MV-4-11 (cell line): ENCODE measurements around the gene TEPSIN.

ENCODE experiments used
- DNase-seq: peaks from one replicate; lab custom pipeline; 2025; lab: John Stamatoyannopoulos, UW

Gene TEPSIN

GRCh38 chr17:81267390-81268067 lies 28.7 kb upstream of the TEPSIN start:
- peak; percentile 12 for DNase-seq

GRCh38 chr17:81265576-81265975 lies 26.7 kb upstream of the TEPSIN start:
- DNase-seq: no peak

- DNase-seq: no peak
These were observed 25.8 kb upstream of the TEPSIN start for GRCh38 chr17:81264640-81265039.

DNA sequence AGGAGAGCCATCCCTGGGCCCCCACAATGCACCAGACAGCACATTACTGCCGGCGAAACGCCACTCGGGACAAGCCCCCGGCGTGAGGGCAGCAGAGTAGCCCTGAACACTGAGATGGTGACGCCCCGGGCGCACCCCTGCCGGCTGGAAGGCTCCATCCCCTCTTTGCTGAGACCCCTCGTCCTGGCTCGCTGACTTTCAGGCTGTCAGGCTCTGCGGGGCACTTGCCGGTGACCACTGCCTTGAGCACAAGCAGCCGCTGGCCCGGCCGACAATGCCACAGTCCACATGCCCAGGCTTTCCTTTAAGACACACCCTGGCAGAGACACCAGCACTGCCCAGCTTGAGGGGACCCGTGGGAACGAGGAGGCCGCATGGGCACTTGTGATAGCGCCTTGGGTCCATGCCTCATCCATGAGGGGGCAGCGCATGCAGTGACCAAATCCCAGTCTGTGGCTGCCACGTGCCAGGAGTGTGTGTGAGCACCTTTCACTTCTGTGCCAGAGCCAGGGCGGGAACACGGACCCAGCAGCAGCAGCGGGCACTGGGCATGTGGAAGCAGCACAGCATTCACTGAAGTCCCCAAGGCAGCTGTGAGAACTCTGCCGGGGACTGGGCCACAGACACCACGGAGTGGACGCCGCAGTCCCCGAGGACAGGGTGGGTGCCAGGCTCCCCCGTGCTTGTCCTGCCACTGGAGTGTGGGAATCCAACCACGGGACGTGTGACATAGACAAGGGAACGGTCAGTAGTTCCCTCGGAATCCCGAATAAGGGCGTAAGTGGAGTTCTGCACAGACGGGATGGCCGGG lies 24.7 kb upstream of the TEPSIN start:
- no peak for DNase-seq

DNA sequence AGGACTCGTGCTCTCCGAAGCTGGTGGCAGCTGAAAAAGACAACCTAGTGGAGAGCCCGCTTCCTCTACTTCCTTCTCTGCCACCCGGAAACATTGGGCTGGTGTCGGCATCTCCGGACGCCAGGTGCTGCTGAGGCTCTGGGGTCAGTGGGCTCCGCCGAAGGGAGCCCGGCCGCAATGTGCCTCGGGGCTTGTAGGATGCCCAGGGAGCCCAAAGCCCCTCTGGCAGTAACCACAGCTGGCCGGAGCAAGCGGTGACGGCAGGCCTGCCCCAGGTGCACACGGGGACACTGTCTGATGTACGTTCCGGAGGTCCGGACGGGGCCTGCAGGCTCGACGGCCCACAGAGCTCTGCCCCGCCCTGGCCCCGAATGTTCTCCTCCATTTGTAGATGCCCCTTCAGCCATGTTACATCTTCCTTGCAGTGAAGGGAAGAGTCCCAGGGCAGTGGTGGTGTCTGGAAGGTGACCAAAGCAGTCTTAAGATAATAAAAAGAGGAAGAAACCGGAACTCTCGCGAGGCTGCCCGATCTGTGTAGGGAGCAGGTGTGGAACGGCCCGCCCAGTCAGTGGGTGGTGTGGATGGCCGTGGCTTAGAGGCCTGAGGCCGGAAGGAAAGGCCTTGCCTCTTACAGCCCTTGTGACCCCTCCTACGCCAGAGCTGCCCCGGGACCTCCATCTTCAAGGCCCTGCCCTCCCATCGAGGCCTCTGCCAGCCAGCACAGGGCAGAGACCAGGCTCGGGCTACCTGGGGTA lies 22.9 kb upstream of the TEPSIN start:
- no peak for DNase-seq

- no peak for DNase-seq
These were observed 22.2 kb upstream of the TEPSIN start for GRCh38 chr17:81261096-81261495.

DNA sequence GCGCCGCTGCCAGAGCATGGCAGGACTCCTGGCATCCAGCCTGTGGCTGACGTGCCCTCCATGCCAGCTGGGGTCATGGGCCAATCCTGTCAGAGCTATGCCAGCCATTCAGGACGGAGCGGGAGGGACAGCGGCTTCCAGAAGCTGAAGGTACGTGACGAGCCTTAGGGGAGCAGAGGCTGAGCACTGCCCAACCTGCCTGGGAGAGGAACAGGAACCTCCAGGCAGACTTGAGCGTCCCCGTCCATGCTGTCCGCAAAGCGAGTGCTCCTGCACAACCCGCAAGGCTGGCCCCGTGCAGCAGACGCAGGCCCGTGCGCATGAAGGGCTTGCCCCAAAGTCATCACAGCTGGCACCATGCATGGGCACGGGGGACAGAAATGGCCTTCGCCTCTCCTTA lies 21.8 kb upstream of the TEPSIN start:
- no peak for DNase-seq

DNA sequence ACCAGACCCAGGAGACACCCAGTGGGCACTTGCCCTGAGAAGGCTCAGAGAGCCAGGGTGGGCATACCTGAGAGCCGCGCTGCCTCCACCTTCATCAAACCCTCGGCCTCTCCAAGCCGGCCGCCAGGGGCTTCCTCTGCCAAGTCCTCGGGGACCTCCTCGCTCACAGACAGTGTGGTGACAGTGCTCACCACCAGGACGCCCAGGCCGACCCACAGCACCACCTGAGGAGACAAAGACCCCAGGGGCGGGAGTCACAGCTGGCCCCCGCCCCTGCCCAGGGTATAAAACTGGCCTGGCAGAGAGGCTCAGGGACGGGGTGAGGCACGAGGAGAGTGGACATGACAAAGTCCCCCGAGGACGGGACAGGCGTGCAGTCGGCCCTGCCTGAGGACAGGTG lies 21.3 kb upstream of the TEPSIN start:
- no peak for DNase-seq

DNA sequence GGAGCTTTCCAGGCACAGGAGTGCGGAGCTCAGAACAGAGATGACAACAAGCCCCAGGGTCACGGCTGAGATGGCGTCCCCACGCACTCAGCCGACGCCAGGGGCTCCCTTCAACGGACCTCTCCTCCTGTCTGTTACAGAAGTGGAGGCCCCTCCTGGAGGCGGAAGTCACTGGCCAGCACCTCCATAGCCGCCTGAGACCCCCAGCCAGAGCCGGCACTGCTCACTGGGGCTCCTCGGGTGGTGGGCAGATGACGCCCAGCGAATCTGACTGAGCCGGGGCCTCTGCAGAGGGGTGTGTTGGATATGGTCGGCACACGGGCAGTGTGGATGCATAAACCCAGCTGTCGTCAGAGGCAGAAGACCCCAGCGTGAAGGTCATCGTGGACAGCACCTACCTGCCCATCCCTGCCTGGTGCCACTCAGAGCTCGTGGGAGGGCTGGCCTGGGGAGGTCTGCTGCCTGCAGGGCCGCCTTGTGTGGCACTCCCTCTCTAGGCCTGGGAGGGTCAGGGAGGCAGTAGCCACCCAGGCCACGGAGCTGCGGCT lies 20.3 kb upstream of the TEPSIN start:
- DNase-seq: no peak

GRCh38 chr17:81258292-81258691 lies 19.4 kb upstream of the TEPSIN start:
- DNase-seq: no peak

DNA sequence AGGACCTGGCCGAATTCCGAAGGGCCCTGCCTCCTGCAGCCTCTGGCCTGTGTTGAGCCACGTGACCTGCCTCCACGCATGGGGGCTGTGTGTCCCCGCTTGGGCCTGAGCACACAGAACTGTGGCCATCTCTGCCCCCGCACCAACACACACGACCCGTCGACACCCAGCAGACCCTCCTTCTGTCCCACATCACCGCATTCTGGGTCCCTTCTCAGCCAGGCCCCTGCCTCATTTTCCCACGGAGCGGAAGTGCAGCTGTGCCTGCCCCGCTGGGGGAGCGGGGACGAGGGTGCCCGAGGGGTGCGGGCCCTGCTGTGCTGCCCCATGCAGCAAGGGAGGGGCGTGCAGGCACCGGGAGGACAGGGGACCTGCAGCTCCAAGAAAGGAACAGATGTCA lies 18.7 kb upstream of the TEPSIN start:
- no peak for DNase-seq

- DNase-seq: no peak
These were observed 17.8 kb upstream of the TEPSIN start for GRCh38 chr17:81256616-81257015.

DNA sequence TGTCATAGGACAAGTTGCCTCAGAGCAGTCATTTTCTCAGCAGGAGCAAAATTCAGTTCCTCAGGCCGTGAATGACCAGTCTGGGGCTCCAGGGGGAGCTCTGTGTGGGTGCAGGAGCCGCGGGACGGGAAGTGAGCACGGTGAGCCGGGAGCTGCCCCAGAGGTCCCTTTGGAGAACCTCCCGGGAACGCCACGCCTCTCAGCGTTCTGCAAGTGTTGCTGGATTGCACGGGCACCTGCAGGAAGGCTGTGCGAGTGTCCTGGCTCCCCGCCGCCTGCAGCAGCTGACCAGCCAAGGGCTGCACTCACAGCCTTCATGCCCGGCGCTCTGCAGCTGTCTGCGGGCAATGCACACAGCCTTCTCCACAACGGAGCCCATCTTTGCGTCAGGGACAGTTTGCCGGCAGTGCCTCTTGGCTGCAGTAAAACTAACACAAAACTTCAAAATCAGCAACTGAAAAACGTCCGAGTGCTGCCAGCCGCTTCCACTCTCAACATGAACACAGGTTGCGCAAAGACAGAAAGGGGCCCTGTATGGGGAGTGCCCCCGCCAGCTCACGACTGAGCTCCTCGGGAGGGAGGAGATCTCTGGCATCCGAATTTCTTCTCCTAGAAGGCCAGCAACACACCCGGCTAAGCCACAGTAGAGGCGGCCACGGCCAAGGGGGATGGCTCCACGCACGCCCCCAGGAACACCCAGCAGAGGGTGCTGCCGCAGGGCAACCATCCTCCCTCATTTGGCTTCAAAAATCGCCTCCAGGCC lies 16.3 kb upstream of the TEPSIN start:
- DNase-seq: peak; percentile 76

- DNase-seq: no peak
These were observed 14.7 kb upstream of the TEPSIN start for GRCh38 chr17:81253358-81254131.

DNA sequence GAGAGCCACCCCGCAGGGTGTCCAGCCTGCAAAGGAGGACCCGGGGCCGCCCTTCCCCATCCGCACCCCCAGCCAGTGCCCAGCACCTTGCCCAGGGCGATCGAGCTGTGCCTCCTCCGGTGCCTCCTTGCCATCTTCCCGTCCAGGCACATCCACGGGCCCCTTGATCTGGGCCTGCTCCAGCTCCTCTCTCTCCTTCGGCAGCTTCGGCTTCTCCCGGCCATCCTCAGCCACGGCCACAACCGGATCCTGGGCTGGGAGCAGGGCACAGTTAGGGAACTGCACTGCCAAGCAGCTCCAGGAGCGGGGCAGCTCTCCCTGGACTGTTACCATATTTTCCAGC lies 14.1 kb upstream of the TEPSIN start:
- no peak for DNase-seq

DNA sequence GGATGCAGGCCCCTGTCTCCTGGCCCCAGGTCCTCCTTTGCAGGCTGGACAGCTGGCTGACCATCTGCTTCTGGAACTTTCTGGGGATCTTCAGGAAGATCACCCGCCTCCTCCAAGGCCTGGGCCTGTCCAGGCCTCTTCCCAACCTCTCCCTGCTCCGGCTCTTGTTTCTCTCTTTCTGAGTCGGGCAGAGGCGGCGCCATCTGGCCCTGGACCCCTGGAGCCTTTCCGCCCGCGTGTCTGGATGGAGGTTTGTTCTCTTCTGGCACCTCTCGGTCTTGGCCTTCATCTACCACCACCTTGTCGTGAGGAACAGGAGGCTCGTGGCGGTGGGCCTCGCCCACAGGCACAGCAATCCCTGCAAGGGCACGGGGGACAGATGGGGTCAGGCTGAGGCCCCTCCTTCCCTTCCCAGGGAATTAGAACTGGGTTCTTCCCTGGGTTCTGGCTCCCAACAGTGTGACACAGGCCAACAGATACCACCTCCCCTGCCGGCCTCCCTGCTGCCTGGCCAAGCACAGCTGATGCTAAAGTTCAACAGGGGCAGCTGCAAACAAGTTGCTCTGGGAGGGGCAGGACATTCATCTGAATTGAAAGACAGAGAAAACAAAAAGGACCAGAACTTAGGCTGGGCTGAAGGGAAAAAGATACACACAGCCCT lies 13.6 kb upstream of the TEPSIN start:
- no peak for DNase-seq

- DNase-seq: no peak
These were observed 12.9 kb upstream of the TEPSIN start for GRCh38 chr17:81251709-81252301.

DNA sequence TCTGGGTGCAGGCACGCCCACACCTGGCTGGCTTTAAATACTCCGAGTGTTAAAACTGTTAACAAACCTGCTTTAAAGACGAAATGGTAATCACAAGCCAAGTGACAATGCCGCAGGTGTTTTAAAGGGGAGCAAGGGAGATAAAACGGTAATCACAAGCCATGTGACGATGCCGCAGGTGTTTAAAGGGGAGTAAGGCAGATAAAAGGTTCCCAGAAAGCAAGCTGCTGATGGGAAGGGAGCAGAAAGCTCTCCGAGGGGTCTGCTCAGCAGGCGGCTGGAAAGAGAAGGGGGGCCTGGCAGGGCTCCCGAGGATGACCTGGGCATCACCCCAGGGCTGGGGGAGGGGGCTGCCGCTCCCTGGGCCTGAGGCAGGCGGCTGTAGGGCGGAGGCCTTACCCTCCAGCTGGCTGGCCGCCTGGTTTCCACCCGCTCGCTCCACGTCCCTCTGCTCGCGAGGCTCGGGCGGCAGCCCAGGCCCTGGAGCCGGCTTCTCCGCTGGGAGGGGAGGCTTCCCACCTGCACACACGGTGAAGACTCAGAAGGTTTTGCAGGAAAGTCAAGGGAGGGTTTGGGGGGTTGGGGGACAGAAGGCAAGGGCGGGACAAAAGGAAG lies 12.3 kb upstream of the TEPSIN start:
- DNase-seq: no peak

DNA sequence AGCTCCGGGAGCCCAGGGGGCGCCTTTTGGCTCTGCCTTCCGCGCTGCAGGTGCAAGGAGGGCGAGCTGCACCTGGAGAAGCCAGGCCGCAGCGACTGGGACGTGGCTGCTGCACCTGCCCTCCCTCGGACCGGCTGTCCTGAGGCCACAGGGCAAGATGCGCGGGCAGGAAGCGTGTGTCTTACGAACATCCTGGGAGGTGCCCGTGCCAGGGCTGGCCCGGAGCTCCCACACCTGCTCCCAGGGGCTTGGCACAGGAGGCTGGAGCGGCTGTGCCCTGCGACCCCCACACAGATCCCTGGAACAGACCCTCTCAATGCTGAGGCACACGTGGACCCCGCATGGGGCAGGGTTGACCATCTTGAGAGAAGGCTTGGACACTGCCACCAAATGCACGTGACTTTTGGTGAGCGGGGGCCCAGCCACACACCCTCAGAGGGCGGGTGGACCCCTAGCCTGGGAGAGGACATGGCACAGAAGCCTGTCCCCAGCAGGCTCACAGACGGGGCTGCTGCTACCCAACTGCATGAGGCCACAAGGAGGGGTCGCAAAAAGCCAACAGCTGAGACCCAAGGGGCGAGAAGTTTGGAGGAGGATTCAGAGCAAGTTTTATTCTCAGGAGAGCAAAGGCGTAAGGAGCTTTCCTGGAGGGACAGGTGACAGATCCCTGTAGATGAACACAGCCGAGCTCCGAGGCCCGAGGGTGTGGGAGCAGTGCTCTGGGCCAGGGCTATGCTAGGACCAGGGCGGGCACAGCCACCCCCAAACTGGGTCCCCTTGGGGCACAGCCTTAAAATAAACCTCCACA lies 11.6 kb upstream of the TEPSIN start:
- DNase-seq: no peak
